Ovary (tissue), 3 donors: ENCODE data around the gene SETD2.

Experiments
- EP300 ChIP-seq: sonication (generic); formaldehyde crosslinking; IDR thresholded peaks from one replicate; pipeline ENCODE4 v1.6.1; 2017; ENCODE audit warnings: antibody characterized with exemption
- TF ChIP-seq, protein P1 (sequence below), 3 donors: fragments of 450-650 bp in 2 of 3; fragments of 200-600 bp in 1 of 3; IDR thresholded peaks; one replicate each; pipeline versions ENCODE4 v1.5.1 to v1.8.0; 2016 to 2022; ENCODE audit warnings: antibody characterized with exemption in 3 of 3, mild to moderate bottlenecking in 1 of 3
- donor health status: DM: no; HTN: no; CAD: no.

DNA sequence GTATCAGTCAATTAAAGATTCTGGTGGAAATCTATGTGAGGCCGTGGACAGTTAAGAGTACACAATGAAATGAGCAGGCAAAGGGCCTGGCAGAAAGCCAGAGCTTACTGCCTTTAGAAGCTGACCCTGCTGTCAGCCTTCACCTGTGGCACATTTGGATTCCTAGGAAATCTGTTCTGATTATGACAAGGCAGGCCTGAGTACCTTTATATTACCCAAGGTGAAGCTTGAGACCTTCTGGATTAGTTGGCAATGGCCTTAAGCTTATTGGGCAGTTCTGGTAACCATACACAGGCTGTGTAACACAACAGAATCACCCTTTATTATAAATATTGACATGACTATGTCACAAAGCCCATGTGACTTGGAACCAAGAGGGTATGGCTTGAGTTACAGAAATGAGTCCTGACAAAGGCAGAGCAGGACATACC lies 141.3 kb downstream of the SETD2 start:
- TF ChIP-seq, protein P1, sequence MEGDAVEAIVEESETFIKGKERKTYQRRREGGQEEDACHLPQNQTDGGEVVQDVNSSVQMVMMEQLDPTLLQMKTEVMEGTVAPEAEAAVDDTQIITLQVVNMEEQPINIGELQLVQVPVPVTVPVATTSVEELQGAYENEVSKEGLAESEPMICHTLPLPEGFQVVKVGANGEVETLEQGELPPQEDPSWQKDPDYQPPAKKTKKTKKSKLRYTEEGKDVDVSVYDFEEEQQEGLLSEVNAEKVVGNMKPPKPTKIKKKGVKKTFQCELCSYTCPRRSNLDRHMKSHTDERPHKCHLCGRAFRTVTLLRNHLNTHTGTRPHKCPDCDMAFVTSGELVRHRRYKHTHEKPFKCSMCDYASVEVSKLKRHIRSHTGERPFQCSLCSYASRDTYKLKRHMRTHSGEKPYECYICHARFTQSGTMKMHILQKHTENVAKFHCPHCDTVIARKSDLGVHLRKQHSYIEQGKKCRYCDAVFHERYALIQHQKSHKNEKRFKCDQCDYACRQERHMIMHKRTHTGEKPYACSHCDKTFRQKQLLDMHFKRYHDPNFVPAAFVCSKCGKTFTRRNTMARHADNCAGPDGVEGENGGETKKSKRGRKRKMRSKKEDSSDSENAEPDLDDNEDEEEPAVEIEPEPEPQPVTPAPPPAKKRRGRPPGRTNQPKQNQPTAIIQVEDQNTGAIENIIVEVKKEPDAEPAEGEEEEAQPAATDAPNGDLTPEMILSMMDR (IDR thresholded peaks at IDR 0.05): no peak
- no peak for TF ChIP-seq EP300
